NCI-H524 treated with DMSO at 0.1 percent for 48 hours (cell line): ENCODE measurements around the gene ACBD4.

Experiments
- DNase-seq: peaks from one replicate; lab custom pipeline; 2025; lab: John Stamatoyannopoulos, UW

ACBD4 gene

GRCh38 chr17:45104497-45104896, 31.0 kb upstream of the ACBD4 start:
- DNase-seq, result no peak

- no peak for DNase-seq
These were observed 30.4 kb upstream of the ACBD4 start for GRCh38 chr17:45104907-45105624.

- DNase-seq, result no peak
These were observed 29.4 kb upstream of the ACBD4 start for GRCh38 chr17:45106096-45106495.

GRCh38 chr17:45106582-45106981, 28.9 kb upstream of the ACBD4 start:
- DNase-seq, result no peak

- DNase-seq, result no peak
These were observed 28.0 kb upstream of the ACBD4 start for GRCh38 chr17:45107293-45108010.

- no peak for DNase-seq
These were observed 27.4 kb upstream of the ACBD4 start for GRCh38 chr17:45108051-45108450.

- DNase-seq, result no peak
These were observed 26.6 kb upstream of the ACBD4 start for GRCh38 chr17:45108595-45109521.

- no peak for DNase-seq
These were observed 24.5 kb upstream of the ACBD4 start for GRCh38 chr17:45110676-45111611.

- DNase-seq, result no peak
These were observed 23.6 kb upstream of the ACBD4 start for GRCh38 chr17:45111850-45112249.

GRCh38 chr17:45112559-45113423, 22.7 kb upstream of the ACBD4 start:
- DNase-seq, result no peak

GRCh38 chr17:45113424-45113754, 22.1 kb upstream of the ACBD4 start:
- DNase-seq, result no peak

GRCh38 chr17:45114117-45114932, 21.2 kb upstream of the ACBD4 start:
- no peak for DNase-seq

- no peak for DNase-seq
These were observed 20.4 kb upstream of the ACBD4 start for GRCh38 chr17:45115015-45115625.

- no peak for DNase-seq
These were observed 19.6 kb upstream of the ACBD4 start for GRCh38 chr17:45115871-45116270.

GRCh38 chr17:45116434-45117016, 19.0 kb upstream of the ACBD4 start:
- DNase-seq, result peak; percentile 58

GRCh38 chr17:45117334-45117733, 18.2 kb upstream of the ACBD4 start:
- DNase-seq, result no peak

GRCh38 chr17:45117848-45118646, 17.4 kb upstream of the ACBD4 start:
- DNase-seq, result no peak

- DNase-seq, result no peak
These were observed 16.8 kb upstream of the ACBD4 start for GRCh38 chr17:45118691-45119090.
